OCI-LY7 (cell line): ENCODE results near the gene CACNA1D.

ENCODE experiments used
- CTCF ChIP-seq: fragments of 200-600 bp; sonication (generic); conservative IDR thresholded peaks from 2 replicates; pipeline ENCODE4 v1.5.1; 2014; ENCODE audit warnings: mild to moderate bottlenecking, antibody characterized with exemption, low read length, moderate library complexity, mixed read lengths
- EZH2phosphoT487 ChIP-seq: fragments of 200-600 bp; sonication (generic); IDR thresholded peaks from 2 replicates; pipeline ENCODE4 v1.6.1; 2018; ENCODE audit warnings: low read depth, borderline replicate concordance, mild to moderate bottlenecking, mixed run types, antibody characterized with exemption, low read length, moderate library complexity, mixed read lengths

DNA sequence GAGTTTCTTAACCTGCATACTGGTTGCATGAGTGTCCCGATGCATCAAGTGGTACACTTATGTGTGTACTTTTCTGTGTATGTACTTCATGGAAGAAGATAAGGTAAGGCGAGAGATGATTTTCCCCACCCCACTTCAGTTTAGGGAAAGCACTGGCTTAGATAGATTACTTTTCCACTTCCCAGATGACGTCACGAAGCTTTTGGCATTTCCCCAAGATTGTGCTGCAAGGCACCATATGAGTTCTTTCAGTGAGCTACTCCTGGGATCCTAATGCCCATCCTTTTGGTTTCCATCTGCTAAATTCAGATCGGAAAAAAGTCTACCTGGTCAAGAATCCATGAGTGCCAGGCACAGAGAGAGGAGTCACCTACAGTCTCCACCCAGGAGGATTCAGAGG lies 356.5 kb downstream of the CACNA1D start:
- TF ChIP-seq CTCF (no peak), EZH2phosphoT487 (no peak)
